Measurements from ENCODE around the gene GINS2.

GINS2 gene

DNA sequence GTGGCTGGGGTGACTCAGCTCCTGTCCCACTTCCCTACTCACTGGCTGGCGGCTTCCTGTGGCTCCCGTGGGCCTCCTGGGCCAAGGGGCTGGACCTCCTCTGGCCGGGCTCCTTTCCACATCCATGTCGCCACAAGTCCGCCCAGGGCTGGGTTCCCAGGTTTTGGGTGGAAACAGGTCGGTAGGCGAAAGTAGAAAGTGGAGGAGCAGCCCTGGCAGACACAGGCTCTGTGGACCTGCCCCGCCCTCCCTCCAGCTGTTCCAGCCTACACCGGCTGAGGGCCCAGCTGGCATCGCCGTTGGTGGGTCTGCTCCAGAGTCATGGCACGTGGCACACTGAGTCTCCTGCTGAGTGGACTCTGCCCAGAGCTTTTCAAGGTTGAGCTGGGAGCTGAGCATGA lies 47.0 kb downstream of the GINS2 start:
- no peak overlapping the region for H3K4me3 ChIP-seq (ENCODE audit: low read depth, low read length)
- H2AFZ ChIP-seq: no peak overlapping the region
- H3K9ac ChIP-seq: no peak overlapping the region
- no peaks in the 10 kb centered on the region for H3K4me1 ChIP-seq
- no peaks in the 10 kb centered on the region for H3K9me3 ChIP-seq (ENCODE audit: control insufficient read depth, low read length)
- H3K27me3 ChIP-seq (ENCODE audit: control insufficient read depth, insufficient read depth, low read length): no peaks in the 10 kb centered on the region
- H3K79me2 ChIP-seq: peaks cover 71% of the 10 kb centered on the region
- TF ChIP-seq, protein P1, sequence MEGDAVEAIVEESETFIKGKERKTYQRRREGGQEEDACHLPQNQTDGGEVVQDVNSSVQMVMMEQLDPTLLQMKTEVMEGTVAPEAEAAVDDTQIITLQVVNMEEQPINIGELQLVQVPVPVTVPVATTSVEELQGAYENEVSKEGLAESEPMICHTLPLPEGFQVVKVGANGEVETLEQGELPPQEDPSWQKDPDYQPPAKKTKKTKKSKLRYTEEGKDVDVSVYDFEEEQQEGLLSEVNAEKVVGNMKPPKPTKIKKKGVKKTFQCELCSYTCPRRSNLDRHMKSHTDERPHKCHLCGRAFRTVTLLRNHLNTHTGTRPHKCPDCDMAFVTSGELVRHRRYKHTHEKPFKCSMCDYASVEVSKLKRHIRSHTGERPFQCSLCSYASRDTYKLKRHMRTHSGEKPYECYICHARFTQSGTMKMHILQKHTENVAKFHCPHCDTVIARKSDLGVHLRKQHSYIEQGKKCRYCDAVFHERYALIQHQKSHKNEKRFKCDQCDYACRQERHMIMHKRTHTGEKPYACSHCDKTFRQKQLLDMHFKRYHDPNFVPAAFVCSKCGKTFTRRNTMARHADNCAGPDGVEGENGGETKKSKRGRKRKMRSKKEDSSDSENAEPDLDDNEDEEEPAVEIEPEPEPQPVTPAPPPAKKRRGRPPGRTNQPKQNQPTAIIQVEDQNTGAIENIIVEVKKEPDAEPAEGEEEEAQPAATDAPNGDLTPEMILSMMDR (IDR thresholded peaks at IDR 0.05): no peak
- no peak overlapping the region for H3K27ac ChIP-seq
- H3K4me2 ChIP-seq (ENCODE audit: low read length): no peak overlapping the region
- H3K36me3 ChIP-seq (ENCODE audit: control insufficient read depth, insufficient read depth, low read length): no peaks in the 10 kb centered on the region

DNA sequence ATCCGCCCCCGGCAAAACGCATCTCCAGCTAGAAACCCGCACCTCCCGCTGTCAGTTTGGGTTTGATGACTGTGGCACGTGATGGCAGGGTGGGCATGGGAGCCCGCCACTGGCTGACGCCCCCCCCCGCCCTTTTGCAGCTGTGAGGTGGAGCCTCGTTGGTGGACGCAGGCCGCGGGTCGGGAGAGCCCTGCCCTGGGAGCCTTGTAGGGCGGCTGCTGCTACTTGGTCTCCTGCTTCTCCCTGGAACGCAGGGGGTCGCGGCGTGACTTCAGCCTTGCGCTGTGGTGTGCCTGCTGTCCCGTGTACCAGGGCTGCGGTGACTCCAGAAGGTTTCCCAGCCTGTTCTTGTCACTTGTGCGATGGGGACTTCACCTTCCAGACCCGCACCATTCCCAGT lies 47.4 kb downstream of the GINS2 start:
- Histone ChIP-seq H3K4me2 (ENCODE audit: low read length) (no peak overlapping the region), H3K27me3 (ENCODE audit: control insufficient read depth, insufficient read depth, low read length) (no peaks in the 10 kb centered on the region), H3K27ac (no peak overlapping the region), H3K4me1 (no peaks in the 10 kb centered on the region), H3K79me2 (peaks cover 76% of the 10 kb centered on the region), H3K9ac (no peak overlapping the region), H3K36me3 (ENCODE audit: control insufficient read depth, insufficient read depth, low read length) (no peaks in the 10 kb centered on the region), H3K9me3 (ENCODE audit: control insufficient read depth, low read length) (no peaks in the 10 kb centered on the region), H2AFZ (no peak overlapping the region), H3K4me3 (ENCODE audit: low read depth, low read length) (no peak overlapping the region)
- TF ChIP-seq, protein P1 (IDR thresholded peaks at IDR 0.05): no peak

DNA sequence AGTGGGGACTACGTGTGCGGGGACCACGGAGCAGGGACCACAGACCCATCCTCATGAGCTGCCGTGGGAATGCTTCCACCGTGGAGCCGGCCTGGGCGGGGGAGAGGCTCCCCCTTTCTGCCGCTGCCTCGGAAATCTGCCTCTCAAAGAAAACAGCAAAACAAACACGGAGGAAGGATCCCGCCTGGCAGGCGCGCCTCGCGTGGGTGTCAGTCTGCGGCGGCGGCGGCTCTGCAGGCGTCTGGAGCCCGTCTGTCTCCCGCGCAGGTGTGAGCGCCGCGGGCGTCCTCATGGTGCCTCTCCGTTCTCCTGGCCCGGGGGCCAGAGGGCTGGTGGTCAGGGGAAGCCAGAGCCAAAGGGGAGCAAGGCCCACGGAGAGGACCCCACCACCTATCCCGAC lies 48.2 kb downstream of the GINS2 start:
- no peak overlapping the region for H3K4me3 ChIP-seq (ENCODE audit: low read depth, low read length)
- H3K27ac ChIP-seq: no peak overlapping the region
- no peaks in the 10 kb centered on the region for H3K36me3 ChIP-seq (ENCODE audit: control insufficient read depth, insufficient read depth, low read length)
- H3K27me3 ChIP-seq (ENCODE audit: control insufficient read depth, insufficient read depth, low read length): no peaks in the 10 kb centered on the region
- no peak overlapping the region for H2AFZ ChIP-seq
- H3K9me3 ChIP-seq (ENCODE audit: control insufficient read depth, low read length): no peaks in the 10 kb centered on the region
- no peaks in the 10 kb centered on the region for H3K4me1 ChIP-seq
- H3K4me2 ChIP-seq (ENCODE audit: low read length): no peak overlapping the region
- no peak overlapping the region for H3K9ac ChIP-seq
- TF ChIP-seq, protein P1 (IDR thresholded peaks at IDR 0.05): no peak
- peaks cover 82% of the 10 kb centered on the region for H3K79me2 ChIP-seq

DNA sequence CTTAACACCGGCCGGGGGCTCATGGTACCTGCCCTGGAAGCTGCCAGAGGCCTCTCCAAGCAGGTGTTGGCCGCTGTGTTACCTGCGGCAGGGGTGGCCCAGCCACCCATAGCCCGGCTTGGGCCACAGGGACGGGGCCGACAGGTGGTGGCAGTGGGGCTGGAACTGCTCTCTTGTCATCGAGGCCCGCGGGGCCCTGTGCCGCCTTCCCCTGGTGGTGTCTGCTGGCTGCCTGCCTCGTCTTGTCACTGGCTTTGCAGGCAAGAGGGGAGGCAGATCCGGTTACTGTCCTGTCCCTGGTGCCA lies 48.5 kb downstream of the GINS2 start:
- H3K9me3 ChIP-seq (ENCODE audit: control insufficient read depth, low read length): no peaks in the 10 kb centered on the region
- no peak overlapping the region for H3K9ac ChIP-seq
- H3K79me2 ChIP-seq: peaks cover 85% of the 10 kb centered on the region
- no peak overlapping the region for H3K4me2 ChIP-seq (ENCODE audit: low read length)
- no peak overlapping the region for H3K27ac ChIP-seq
- H3K4me1 ChIP-seq: no peaks in the 10 kb centered on the region
- no peak overlapping the region for H2AFZ ChIP-seq
- H3K36me3 ChIP-seq (ENCODE audit: control insufficient read depth, insufficient read depth, low read length): no peaks in the 10 kb centered on the region
- TF ChIP-seq, protein P1 (IDR thresholded peaks at IDR 0.05): no peak
- no peaks in the 10 kb centered on the region for H3K27me3 ChIP-seq (ENCODE audit: control insufficient read depth, insufficient read depth, low read length)
- H3K4me3 ChIP-seq (ENCODE audit: low read depth, low read length): no peak overlapping the region

DNA sequence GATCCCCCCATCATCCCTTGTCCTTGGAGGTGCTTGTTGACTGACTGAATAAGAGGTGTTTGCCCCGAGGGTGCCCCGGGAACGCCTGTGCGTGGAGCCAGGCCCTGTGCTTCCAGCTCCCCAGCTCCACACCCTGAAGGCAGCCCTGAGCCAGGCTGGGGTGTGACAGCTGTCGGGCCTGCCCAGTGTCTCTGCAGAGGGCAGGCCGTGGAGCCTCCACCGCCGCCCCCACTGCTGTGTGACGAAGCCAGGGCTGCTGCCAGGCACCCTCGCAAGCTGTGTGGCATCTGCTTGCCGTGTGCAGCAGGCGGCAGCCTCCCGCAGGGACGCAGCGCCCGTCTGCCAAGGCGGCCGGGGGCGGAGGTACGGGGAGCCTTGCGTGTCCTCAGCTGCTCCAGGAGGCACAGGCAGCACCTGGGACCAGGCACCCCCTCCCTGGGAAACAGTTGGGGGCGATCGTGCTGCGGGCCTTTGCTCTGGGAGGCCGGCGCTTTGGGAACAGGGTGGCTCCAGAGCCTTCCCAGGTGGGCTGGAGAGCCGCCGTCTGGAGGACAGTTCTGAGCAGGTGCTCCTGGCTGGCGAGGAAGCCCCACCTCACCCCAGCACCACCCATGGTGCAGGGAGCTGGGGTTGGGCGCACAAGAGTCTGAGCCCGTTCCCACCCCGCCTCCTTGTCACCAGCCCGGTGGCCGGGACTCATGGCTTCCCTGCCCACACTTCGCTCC lies 49.1 kb downstream of the GINS2 start:
- no peaks in the 10 kb centered on the region for H3K9me3 ChIP-seq (ENCODE audit: control insufficient read depth, low read length)
- H3K4me2 ChIP-seq (ENCODE audit: low read length): no peak overlapping the region
- no peak overlapping the region for H3K27ac ChIP-seq
- H2AFZ ChIP-seq: no peak overlapping the region
- H3K4me3 ChIP-seq (ENCODE audit: low read depth, low read length): no peak overlapping the region
- H3K9ac ChIP-seq: no peak overlapping the region
- TF ChIP-seq, protein P1 (IDR thresholded peaks at IDR 0.05): no peak
- H3K36me3 ChIP-seq (ENCODE audit: control insufficient read depth, insufficient read depth, low read length): no peaks in the 10 kb centered on the region
- H3K27me3 ChIP-seq (ENCODE audit: control insufficient read depth, insufficient read depth, low read length): no peaks in the 10 kb centered on the region
- H3K79me2 ChIP-seq: peaks cover 84% of the 10 kb centered on the region
- H3K4me1 ChIP-seq: no peaks in the 10 kb centered on the region
